ENCODE measurements around the gene IVNS1ABP. TPM values are rescaled to one million over a fixed set of nuclear protein-coding genes. Genes with fewer than 3 reads are reported as not detected.

The IVNS1ABP gene
- total and polyA plus RNA-seq, 9 of the 15 experiments (the other 6 are each of a cell fraction or from before 2014, with no cell fraction given), result 30.6 to 126 (median 77.7) TPM

DNA sequence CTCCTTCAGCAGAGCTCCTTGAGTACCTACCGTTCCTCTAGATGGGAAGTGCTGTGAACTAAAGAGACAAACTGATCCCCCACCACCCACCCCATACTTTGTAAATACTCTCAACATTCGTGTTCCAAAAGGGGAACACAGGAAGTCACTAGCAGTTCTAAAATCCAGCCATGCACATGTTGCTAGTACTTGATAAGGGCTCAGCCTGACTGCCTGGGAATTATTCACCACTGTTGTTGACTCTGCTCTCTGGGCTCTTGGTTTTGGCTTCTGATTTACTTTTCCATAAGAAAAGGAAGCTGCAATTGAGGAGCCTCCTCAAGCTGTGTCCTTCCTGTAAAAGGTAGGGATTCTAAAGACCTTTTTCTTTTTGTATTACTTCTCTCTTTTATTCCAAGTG, 67.5 kb downstream of the IVNS1ABP start (continued):
- TF ChIP-seq, protein P1, sequence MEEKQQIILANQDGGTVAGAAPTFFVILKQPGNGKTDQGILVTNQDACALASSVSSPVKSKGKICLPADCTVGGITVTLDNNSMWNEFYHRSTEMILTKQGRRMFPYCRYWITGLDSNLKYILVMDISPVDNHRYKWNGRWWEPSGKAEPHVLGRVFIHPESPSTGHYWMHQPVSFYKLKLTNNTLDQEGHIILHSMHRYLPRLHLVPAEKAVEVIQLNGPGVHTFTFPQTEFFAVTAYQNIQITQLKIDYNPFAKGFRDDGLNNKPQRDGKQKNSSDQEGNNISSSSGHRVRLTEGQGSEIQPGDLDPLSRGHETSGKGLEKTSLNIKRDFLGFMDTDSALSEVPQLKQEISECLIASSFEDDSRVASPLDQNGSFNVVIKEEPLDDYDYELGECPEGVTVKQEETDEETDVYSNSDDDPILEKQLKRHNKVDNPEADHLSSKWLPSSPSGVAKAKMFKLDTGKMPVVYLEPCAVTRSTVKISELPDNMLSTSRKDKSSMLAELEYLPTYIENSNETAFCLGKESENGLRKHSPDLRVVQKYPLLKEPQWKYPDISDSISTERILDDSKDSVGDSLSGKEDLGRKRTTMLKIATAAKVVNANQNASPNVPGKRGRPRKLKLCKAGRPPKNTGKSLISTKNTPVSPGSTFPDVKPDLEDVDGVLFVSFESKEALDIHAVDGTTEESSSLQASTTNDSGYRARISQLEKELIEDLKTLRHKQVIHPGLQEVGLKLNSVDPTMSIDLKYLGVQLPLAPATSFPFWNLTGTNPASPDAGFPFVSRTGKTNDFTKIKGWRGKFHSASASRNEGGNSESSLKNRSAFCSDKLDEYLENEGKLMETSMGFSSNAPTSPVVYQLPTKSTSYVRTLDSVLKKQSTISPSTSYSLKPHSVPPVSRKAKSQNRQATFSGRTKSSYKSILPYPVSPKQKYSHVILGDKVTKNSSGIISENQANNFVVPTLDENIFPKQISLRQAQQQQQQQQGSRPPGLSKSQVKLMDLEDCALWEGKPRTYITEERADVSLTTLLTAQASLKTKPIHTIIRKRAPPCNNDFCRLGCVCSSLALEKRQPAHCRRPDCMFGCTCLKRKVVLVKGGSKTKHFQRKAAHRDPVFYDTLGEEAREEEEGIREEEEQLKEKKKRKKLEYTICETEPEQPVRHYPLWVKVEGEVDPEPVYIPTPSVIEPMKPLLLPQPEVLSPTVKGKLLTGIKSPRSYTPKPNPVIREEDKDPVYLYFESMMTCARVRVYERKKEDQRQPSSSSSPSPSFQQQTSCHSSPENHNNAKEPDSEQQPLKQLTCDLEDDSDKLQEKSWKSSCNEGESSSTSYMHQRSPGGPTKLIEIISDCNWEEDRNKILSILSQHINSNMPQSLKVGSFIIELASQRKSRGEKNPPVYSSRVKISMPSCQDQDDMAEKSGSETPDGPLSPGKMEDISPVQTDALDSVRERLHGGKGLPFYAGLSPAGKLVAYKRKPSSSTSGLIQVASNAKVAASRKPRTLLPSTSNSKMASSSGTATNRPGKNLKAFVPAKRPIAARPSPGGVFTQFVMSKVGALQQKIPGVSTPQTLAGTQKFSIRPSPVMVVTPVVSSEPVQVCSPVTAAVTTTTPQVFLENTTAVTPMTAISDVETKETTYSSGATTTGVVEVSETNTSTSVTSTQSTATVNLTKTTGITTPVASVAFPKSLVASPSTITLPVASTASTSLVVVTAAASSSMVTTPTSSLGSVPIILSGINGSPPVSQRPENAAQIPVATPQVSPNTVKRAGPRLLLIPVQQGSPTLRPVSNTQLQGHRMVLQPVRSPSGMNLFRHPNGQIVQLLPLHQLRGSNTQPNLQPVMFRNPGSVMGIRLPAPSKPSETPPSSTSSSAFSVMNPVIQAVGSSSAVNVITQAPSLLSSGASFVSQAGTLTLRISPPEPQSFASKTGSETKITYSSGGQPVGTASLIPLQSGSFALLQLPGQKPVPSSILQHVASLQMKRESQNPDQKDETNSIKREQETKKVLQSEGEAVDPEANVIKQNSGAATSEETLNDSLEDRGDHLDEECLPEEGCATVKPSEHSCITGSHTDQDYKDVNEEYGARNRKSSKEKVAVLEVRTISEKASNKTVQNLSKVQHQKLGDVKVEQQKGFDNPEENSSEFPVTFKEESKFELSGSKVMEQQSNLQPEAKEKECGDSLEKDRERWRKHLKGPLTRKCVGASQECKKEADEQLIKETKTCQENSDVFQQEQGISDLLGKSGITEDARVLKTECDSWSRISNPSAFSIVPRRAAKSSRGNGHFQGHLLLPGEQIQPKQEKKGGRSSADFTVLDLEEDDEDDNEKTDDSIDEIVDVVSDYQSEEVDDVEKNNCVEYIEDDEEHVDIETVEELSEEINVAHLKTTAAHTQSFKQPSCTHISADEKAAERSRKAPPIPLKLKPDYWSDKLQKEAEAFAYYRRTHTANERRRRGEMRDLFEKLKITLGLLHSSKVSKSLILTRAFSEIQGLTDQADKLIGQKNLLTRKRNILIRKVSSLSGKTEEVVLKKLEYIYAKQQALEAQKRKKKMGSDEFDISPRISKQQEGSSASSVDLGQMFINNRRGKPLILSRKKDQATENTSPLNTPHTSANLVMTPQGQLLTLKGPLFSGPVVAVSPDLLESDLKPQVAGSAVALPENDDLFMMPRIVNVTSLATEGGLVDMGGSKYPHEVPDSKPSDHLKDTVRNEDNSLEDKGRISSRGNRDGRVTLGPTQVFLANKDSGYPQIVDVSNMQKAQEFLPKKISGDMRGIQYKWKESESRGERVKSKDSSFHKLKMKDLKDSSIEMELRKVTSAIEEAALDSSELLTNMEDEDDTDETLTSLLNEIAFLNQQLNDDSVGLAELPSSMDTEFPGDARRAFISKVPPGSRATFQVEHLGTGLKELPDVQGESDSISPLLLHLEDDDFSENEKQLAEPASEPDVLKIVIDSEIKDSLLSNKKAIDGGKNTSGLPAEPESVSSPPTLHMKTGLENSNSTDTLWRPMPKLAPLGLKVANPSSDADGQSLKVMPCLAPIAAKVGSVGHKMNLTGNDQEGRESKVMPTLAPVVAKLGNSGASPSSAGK (IDR thresholded peaks at IDR 0.05), result peak; percentile 28; the same call in 1 of the 2 replicates
- no peak for TF ChIP-seq ETV5 (CRISPR knock-in tag; IDR thresholded peaks at IDR 0.05; ENCODE audit: low read depth)
- no peak for TF ChIP-seq NONO (IDR thresholded peaks at IDR 0.05; ENCODE audit: low read depth in 2 of 2, low read length in 1 of 2)
- TF ChIP-seq ZNF431 (CRISPR knock-in tag; IDR thresholded peaks at IDR 0.05), result no peak
- TF ChIP-seq SPI1 (IDR thresholded peaks at IDR 0.05; ENCODE audit: borderline replicate concordance, low read depth, low read length), result peak; percentile 73; the same call in 1 of the 2 replicates
- TF ChIP-seq, protein P2, sequence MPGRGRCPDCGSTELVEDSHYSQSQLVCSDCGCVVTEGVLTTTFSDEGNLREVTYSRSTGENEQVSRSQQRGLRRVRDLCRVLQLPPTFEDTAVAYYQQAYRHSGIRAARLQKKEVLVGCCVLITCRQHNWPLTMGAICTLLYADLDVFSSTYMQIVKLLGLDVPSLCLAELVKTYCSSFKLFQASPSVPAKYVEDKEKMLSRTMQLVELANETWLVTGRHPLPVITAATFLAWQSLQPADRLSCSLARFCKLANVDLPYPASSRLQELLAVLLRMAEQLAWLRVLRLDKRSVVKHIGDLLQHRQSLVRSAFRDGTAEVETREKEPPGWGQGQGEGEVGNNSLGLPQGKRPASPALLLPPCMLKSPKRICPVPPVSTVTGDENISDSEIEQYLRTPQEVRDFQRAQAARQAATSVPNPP (IDR thresholded peaks at IDR 0.05; ENCODE audit: borderline replicate concordance, insufficient read depth, insufficient read length), result no peak
- TF ChIP-seq, protein P3, sequence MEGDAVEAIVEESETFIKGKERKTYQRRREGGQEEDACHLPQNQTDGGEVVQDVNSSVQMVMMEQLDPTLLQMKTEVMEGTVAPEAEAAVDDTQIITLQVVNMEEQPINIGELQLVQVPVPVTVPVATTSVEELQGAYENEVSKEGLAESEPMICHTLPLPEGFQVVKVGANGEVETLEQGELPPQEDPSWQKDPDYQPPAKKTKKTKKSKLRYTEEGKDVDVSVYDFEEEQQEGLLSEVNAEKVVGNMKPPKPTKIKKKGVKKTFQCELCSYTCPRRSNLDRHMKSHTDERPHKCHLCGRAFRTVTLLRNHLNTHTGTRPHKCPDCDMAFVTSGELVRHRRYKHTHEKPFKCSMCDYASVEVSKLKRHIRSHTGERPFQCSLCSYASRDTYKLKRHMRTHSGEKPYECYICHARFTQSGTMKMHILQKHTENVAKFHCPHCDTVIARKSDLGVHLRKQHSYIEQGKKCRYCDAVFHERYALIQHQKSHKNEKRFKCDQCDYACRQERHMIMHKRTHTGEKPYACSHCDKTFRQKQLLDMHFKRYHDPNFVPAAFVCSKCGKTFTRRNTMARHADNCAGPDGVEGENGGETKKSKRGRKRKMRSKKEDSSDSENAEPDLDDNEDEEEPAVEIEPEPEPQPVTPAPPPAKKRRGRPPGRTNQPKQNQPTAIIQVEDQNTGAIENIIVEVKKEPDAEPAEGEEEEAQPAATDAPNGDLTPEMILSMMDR (IDR thresholded peaks at IDR 0.05 in 2 of 3, conservative IDR thresholded peaks at IDR 0.05 in 1 of 3; ENCODE audit: insufficient read depth in 2 of 3, low read depth in 1 of 3, low read length in 3 of 3), result no peak
- no peak for TF ChIP-seq CEBPB (tag; IDR thresholded peaks at IDR 0.05)
- TF ChIP-seq TCF3 (CRISPR knock-in tag; IDR thresholded peaks at IDR 0.05), result peak; percentile 61
- no peak for TF ChIP-seq ZNF408 (CRISPR knock-in tag; IDR thresholded peaks at IDR 0.05; ENCODE audit: low read depth)
- no peak for TF ChIP-seq FOXK1 (CRISPR knock-in tag; IDR thresholded peaks at IDR 0.05; ENCODE audit: borderline replicate concordance)
- no peak for TF ChIP-seq ZNF232 (CRISPR knock-in tag; IDR thresholded peaks at IDR 0.05)
- no peak for TF ChIP-seq NR2C2 (CRISPR knock-in tag; IDR thresholded peaks at IDR 0.05)
- no peak for TF ChIP-seq NR2C2 (tag; IDR thresholded peaks at IDR 0.05)
